Left cardiac atrium (tissue), 4 donors: ENCODE data around the gene SCFD2. TPM values are rescaled to one million over a fixed set of nuclear protein-coding genes. Genes with fewer than 3 reads are reported as not detected.
A peak's percentile ranks its signal among the peaks of the same experiment; 100 is the strongest.
"Not testable (repeated sequence)": the region's sequence is repeated elsewhere in the genome, so short reads cannot be mapped to it uniquely, and the experiment has no call there.

Experiments
- ATAC-seq, 2 donors: fragments of 200-7000 bp; cut with Tn5 transposase; one replicate each; pipeline ENCODE4 v1.9.1; 2020; ENCODE audit warnings: mild to moderate bottlenecking in 2 of 2, moderate library complexity in 2 of 2
- DNase-seq: peaks from one replicate; pipeline ENCODE4 v3.0.0-alpha.2; 2020
- intact Hi-C, 2 donors: fragments of 100-400 bp; cut with DNase I; formaldehyde crosslinking; loops; one replicate each; pipeline versions ENCODE4 v1.14.1 to v1.15.1; 2022 to 2023
- total RNA-seq, 2 donors: library from RNA; stranded (reverse); fragmentation: NEBNext Ultra II Directional; extraction: Animal tissue kit (Norgen Biotek cat#: 25700); gene quantifications; one replicate each; pipeline ENCODE4 v1.2.1, GENCODE V29; 2021
- donor health status: DM: no; HTN: yes; CAD: no.
- donor health status: DM: no; HTN: yes; CAD: no; lungs with severe emphysema.
- donor health status: DM: yes; HTN: yes; CAD: no.
- donor health status: Dilated cardiomyopathy.

The SCFD2 gene
- total RNA-seq, 2 donors from 2014 or later: 9.3 to 13.8 TPM

GRCh38 chr4:53169695-53170617, 195.9 kb downstream of the SCFD2 start:
- no peak for ATAC-seq
- DNase-seq: no peak
- intact Hi-C loops: no loop called here

DNA sequence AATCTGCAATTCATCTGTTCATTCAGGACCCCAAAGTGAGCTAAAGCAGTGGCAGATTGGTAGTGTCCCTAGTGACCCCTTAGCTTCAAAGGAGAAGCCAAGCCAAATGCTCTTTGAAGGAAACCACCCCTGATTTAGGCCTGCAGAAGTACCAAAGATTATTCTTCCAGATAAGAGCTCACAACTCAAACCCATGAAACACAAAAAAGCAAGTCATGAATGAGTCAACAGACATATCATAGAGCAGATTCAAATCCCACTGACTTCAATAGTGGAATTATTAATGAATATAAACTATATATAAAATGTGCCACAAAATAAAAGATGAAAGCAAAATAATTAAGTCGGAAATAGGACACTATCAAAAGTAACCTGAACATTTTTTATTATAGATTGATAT, 197.6 kb downstream of the SCFD2 start:
- intact Hi-C loops: no loop called here
- ATAC-seq: no peak
- DNase-seq: no peak

DNA sequence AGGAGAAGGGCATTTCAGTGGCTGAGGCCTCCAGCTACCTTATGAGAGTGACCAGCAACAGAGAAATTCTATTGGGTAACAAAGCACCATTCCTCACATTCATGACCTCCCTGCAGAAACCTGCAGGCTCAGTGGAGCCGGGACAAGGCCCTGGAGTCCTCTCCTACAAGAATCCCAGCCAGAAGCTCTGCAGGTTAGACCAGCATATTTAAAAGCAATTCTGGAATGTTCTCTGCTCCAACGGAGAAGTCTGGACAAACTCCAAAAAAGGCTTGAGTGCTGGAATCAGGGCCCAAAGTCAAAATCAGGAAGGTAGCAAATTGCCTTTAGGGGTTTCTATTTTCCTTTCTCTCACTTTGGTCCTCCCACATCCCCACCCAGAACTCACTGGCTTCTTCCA, 202.9 kb downstream of the SCFD2 start:
- intact Hi-C loops: no loop called here

GRCh38 chr4:53161787-53162433, 204.0 kb downstream of the SCFD2 start:
- ATAC-seq: no peak
- DNase-seq: no peak
- intact Hi-C loops: no loop called here

More for the DNA sequence above, 202.9 kb downstream of the SCFD2 start:
- DNase-seq (no peak), ATAC-seq (no peak)

DNA sequence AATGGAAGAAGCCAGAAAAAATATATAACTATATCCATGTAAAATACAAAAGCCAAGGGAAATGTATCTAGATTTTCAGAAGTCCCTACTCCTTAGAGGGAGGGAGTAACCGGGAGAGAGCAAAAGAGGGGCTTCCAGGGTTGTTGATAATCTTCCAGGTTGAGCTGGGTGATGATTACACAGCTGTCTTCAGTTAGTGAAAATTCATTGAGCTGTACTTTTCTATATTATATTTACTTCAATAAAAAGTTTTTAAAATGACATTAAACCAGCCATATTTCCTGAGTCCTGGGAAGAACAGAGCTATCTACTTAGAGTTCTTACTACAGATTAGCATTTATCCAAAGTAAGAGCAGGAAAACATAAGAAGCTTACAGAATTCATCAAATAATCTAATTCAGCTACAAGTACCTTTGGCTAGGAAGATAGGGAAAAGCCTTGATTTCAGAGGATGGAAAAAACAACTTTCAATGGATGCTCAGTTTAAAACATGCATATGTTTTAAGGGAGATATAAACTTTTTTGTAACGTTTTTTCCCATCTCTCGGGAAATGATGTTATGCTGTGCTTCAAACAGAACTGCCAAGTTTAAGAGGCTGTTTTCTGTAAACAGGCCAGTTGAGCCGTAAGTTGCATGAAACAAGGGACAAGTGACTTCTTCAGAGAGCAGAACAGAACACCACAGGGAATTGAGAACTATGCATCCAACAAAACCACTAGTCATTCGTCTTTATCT, 204.6 kb downstream of the SCFD2 start:
- no peak for ATAC-seq
- no peak for DNase-seq
- intact Hi-C loops: no loop called here

GRCh38 chr4:53156896-53157295, 209.0 kb downstream of the SCFD2 start:
- DNase-seq: no peak
- intact Hi-C loops: no loop called here
- ATAC-seq: no peak

DNA sequence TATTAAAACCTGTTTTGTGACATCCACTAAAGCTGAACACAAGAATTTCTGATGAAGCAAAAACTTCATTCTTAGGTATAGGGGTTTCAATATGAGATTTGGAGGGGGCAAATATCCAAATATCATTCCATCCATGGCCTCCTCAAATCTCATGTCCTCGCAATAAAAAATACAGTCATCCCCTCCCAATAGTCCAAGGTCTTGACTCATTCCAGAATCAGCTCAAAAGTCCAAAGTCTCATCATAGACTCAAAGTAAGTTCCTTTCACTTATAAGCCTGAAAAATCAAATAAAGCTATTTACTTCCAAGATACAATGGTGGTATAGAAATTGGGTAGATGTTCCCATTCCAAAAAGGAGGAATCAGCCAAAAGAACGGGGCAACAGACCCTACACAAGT, 213.4 kb downstream of the SCFD2 start:
- DNase-seq (no peak), ATAC-seq (no peak)
- intact Hi-C loops: no loop called here

GRCh38 chr4:53151489-53151788, 214.4 kb downstream of the SCFD2 start:
- no peak for DNase-seq
- no peak for ATAC-seq
- intact Hi-C loops: no loop called here

GRCh38 chr4:53150631-53151488, 215.0 kb downstream of the SCFD2 start:
- no peak for ATAC-seq
- DNase-seq: no peak
- intact Hi-C loops: no loop called here

DNA sequence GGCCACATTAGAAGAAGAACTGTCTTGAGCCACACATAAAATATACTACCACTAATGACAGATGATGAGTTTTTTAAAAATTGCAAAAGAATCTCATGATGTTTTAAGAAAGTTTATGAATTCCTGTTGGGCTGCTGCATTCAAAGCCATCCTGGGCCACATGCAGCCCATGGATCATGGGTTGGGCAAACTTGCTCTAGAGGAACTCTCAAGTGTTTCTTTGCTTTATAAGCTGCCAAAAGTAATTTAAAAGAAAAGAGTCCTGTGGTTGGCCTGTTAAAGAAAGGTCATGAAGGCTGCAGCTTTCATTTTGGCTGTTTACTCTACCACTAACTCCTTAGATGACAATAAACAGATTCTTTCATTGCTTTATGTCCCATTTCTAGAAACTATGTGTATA, 218.2 kb downstream of the SCFD2 start:
- no peak for DNase-seq
- intact Hi-C loops: no loop called here
- ATAC-seq: no peak

GRCh38 chr4:53147197-53147596, 218.7 kb downstream of the SCFD2 start:
- ATAC-seq (no peak), DNase-seq (no peak)
- intact Hi-C loops: no loop called here

DNA sequence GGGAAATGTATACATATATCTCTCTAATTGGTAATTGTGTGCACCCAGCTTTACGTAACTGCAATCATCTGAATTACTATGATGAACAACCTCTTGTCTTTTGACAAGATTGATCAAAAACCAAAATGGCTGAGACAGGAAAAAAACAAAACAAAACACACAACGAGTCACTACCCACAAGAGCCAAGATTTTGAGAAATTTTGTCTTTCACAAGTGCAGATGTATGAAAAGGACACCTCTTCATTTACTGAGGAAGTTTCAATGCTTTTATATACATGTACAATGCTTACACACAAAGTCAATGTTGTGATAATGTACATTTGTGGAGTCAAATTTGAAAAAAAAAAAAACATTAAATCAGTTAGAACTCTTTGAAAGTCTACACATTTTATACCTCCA, 224.6 kb downstream of the SCFD2 start:
- intact Hi-C loops: no loop called here
- ATAC-seq: no peak
- DNase-seq: no peak

DNA sequence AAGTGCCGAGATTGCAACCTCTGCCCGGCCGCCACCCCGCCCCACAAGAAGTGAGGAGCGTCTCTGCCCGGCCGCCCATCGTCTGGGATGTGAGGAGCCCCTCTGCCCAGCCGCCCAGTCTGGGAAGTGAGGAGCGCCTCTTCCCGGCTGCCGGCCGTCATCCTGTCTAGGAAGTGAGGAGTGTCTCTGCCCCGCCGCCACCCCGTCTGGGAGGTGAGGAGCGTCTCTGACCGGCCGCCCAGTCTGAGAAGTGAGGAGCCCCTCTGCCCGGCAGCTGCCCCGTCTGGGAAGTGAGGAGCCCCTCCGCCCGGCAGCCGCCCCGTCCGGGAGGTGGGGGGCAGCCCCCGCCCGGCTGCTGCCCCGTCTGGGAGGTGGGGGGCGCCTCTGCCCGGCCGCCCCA, 226.6 kb downstream of the SCFD2 start:
- DNase-seq, ATAC-seq, intact Hi-C loops: not testable (repeated sequence)

DNA sequence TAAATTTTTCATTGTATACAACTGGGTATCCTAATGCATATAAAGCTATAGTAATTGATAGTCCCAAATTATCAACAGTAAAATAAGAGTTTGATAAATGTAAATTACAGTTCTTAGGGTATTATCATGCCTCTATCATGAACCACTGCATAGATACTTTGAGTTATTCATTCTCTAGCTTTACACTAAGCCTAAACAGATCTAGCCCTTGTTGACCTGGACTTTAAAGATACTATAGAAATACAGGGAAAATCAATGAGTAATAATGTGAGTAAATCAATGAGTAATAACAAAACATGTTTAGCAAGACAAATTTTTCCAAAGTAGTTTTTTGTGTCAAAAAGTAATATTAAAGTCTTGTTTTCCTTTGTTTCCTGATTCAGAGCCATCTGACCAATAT, 228.4 kb downstream of the SCFD2 start:
- intact Hi-C loops: no loop called here

GRCh38 chr4:53136954-53137353, 228.9 kb downstream of the SCFD2 start:
- no peak for DNase-seq
- intact Hi-C loops: no loop called here
- no peak for ATAC-seq

More for the DNA sequence above, 228.4 kb downstream of the SCFD2 start:
- DNase-seq (no peak), ATAC-seq (no peak)

- peak in 1 of 2 donors; percentile 55 for ATAC-seq
Measured at GRCh38 chr4:53132132-53132891, 233.5 kb downstream of the SCFD2 start.

DNA sequence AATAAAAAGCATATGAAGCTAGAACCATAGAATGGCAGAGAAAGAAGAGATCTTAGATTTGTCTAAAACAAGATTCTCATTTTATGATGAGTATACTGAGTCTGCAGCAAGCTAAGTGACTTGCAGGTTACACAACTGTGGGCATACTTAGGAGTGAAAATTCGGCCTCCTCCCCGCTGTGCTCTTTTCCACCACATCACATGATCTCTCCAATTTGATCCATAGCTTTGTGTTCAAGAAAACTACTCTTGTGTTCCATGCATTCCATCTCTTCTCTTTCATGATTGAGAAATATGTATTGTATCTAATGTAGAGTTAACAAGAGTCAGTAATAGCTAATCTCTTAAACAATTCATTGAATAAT, 234.3 kb downstream of the SCFD2 start:
- DNase-seq: no peak
- no peak for ATAC-seq
- intact Hi-C loops: no loop called here

More at GRCh38 chr4:53132132-53132891, 233.5 kb downstream of the SCFD2 start:
- no peak for DNase-seq
- intact Hi-C loops: no loop called here

DNA sequence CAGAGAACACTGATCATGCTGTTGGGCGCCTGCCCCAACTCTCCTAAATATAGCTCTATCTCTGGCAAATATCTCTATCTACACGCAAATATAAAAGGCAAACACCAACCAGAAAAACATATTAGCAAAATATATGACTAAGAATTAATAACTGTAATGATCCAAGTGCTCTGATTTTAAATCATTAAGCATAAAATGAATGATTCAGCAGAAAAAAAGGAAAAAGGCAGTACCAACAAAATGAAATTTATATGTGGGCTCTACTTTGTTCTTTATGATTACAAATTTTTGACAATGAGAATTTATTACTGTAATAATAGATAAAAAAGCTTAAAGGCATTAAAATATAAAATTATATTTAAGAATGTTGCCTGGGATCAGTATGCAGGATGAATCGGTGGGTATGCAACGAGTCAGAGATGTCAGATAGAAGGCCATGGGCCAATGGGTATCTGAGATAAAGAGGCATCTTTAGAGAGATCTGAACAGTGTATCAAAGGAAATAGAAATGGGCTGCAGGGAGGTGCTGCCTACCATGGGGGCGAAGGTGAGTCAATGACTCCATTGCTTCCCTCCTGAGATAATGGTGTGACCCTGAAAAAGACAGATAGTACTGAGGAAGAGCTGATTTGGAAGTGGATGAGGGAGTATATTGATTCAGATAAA, 234.8 kb downstream of the SCFD2 start:
- ATAC-seq: no peak
- intact Hi-C loops: no loop called here
- DNase-seq: no peak
